ENCODE data around the gene GCC1. TPM values are rescaled to one million over a fixed set of nuclear protein-coding genes. Genes with fewer than 3 reads are reported as not detected.

Gene GCC1
- total RNA-seq, 4 donors from 2014 or later: 15.0 to 19.5 (median 15.8) TPM

Other genes with a start within 250 kb of the GCC1 start
- 10 to 100 TPM; 28.3 to 47.2 (median 35.8) TPM for gene ZNF800, start 192.9 kb downstream of the GCC1 start, total RNA-seq
- gene ARF5, start 2.8 kb upstream of the GCC1 start, total RNA-seq: 100 to 1,000 TPM; 116 to 159 (median 124) TPM
- gene FSCN3, start 8.1 kb upstream of the GCC1 start, total RNA-seq: 1 to 10 TPM; 1.2 to 3.6 (median 2.0) TPM
- not detected for gene PAX4, start 32.5 kb upstream of the GCC1 start, total RNA-seq
- 100 to 1,000 TPM in 3 of 4 donors, 10 to 100 TPM in 1; 90.8 to 140 (median 125) TPM for gene SND1, start 66.6 kb upstream of the GCC1 start, total RNA-seq